ENCODE results near the gene CEP112. TPM values are rescaled to one million over a fixed set of nuclear protein-coding genes. Genes with fewer than 3 reads are reported as not detected.

Gene CEP112
- polyA plus RNA-seq, 1 donor (not counting 4 experiments of a cell fraction or from before 2014, with no cell fraction given) = 2.6 TPM

- no peaks in the 10 kb centered on the region for H4K20me1 ChIP-seq (ENCODE audit: control insufficient read depth, extremely low read depth, insufficient read depth, low read length)
- no peak for FAIRE-seq
Measured at GRCh38 chr17:65799454-65799853, 392.5 kb downstream of the CEP112 start.

GRCh38 chr17:65797809-65798208 is 394.1 kb downstream of the CEP112 start:
- Histone ChIP-seq H3K36me3 (ENCODE audit: control insufficient read depth in 2 of 2, extremely low read depth in 1 of 2, insufficient read depth in 2 of 2, low read length in 2 of 2) (no peaks in the 10 kb centered on the region), H3K9ac (ENCODE audit: control insufficient read depth, extremely low read depth, insufficient read depth, low read length) (no peak overlapping the region), H3K9me1 (ENCODE audit: control insufficient read depth, extremely low read depth, insufficient read depth, low read length) (no peaks in the 10 kb centered on the region), H3K9me3 (ENCODE audit: control insufficient read depth, low read depth, low read length) (no peaks in the 10 kb centered on the region), H3K4me2 (ENCODE audit: control insufficient read depth, extremely low read depth, insufficient read depth, low read depth, low read length) (no peak overlapping the region), H3K27ac (ENCODE audit: control insufficient read depth, insufficient read depth, low read length) (no peak overlapping the region), H4K20me1 (ENCODE audit: control insufficient read depth, extremely low read depth, insufficient read depth, low read length) (no peaks in the 10 kb centered on the region), H2AFZ (ENCODE audit: control insufficient read depth, low read length) (no peak overlapping the region), H3K79me2 (ENCODE audit: control insufficient read depth, insufficient read depth, low read length) (no peaks in the 10 kb centered on the region), H3K27me3 (ENCODE audit: control insufficient read depth, extremely low read depth, insufficient read depth, low read length) (no peaks in the 10 kb centered on the region), H3K4me1 (ENCODE audit: control insufficient read depth, extremely low read depth, insufficient read depth, low read length) (no peaks in the 10 kb centered on the region), H3K4me3 (ENCODE audit: control insufficient read depth in 2 of 3, extremely low read depth in 1 of 3, insufficient read depth in 2 of 3, low read depth in 1 of 3, low read length in 3 of 3) (no peak overlapping the region)
- dilution Hi-C loops (cut with MboI; ENCODE audit: extremely low pct_ligation_motif_present, low sequenced_read_pairs) = no loop called here
- no peak for TF ChIP-seq EZH2 (IDR thresholded peaks at IDR 0.05; ENCODE audit: low read length)
- TF ChIP-seq, protein P1, sequence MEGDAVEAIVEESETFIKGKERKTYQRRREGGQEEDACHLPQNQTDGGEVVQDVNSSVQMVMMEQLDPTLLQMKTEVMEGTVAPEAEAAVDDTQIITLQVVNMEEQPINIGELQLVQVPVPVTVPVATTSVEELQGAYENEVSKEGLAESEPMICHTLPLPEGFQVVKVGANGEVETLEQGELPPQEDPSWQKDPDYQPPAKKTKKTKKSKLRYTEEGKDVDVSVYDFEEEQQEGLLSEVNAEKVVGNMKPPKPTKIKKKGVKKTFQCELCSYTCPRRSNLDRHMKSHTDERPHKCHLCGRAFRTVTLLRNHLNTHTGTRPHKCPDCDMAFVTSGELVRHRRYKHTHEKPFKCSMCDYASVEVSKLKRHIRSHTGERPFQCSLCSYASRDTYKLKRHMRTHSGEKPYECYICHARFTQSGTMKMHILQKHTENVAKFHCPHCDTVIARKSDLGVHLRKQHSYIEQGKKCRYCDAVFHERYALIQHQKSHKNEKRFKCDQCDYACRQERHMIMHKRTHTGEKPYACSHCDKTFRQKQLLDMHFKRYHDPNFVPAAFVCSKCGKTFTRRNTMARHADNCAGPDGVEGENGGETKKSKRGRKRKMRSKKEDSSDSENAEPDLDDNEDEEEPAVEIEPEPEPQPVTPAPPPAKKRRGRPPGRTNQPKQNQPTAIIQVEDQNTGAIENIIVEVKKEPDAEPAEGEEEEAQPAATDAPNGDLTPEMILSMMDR (optimal IDR thresholded peaks at IDR 0.05 in 1 of 3, IDR thresholded peaks at IDR 0.05 in 1 of 3, conservative IDR thresholded peaks at IDR 0.05 in 1 of 3; ENCODE audit: extremely low read depth in 1 of 3, insufficient read depth in 2 of 3, low read length in 3 of 3) = peak; percentile 30 to 50 (median 47)
- no peak for FAIRE-seq
- no peak for DNase-seq (ENCODE audit: low read depth, low spot score)

More at GRCh38 chr17:65799454-65799853, 392.5 kb downstream of the CEP112 start:
- Histone ChIP-seq H3K4me2 (ENCODE audit: control insufficient read depth, extremely low read depth, insufficient read depth, low read depth, low read length) (no peak overlapping the region), H3K27me3 (ENCODE audit: control insufficient read depth, extremely low read depth, insufficient read depth, low read length) (no peaks in the 10 kb centered on the region), H3K9ac (ENCODE audit: control insufficient read depth, extremely low read depth, insufficient read depth, low read length) (no peak overlapping the region), H3K4me3 (ENCODE audit: control insufficient read depth in 2 of 3, extremely low read depth in 1 of 3, insufficient read depth in 2 of 3, low read depth in 1 of 3, low read length in 3 of 3) (no peak overlapping the region), H2AFZ (ENCODE audit: control insufficient read depth, low read length) (no peak overlapping the region), H3K4me1 (ENCODE audit: control insufficient read depth, extremely low read depth, insufficient read depth, low read length) (no peaks in the 10 kb centered on the region), H3K9me3 (ENCODE audit: control insufficient read depth, low read depth, low read length) (no peaks in the 10 kb centered on the region), H3K36me3 (ENCODE audit: control insufficient read depth in 2 of 2, extremely low read depth in 1 of 2, insufficient read depth in 2 of 2, low read length in 2 of 2) (no peaks in the 10 kb centered on the region), H3K27ac (ENCODE audit: control insufficient read depth, insufficient read depth, low read length) (no peak overlapping the region), H3K79me2 (ENCODE audit: control insufficient read depth, insufficient read depth, low read length) (no peaks in the 10 kb centered on the region), H3K9me1 (ENCODE audit: control insufficient read depth, extremely low read depth, insufficient read depth, low read length) (no peaks in the 10 kb centered on the region)
- DNase-seq (ENCODE audit: low read depth, low spot score) = no peak
- TF ChIP-seq EZH2 (IDR thresholded peaks at IDR 0.05; ENCODE audit: low read length) = no peak
- TF ChIP-seq, protein P1 (optimal IDR thresholded peaks at IDR 0.05 in 1 of 3, IDR thresholded peaks at IDR 0.05 in 1 of 3, conservative IDR thresholded peaks at IDR 0.05 in 1 of 3; ENCODE audit: extremely low read depth in 1 of 3, insufficient read depth in 2 of 3, low read length in 3 of 3) = no peak
- dilution Hi-C loops (cut with MboI; ENCODE audit: extremely low pct_ligation_motif_present, low sequenced_read_pairs) = no loop called here

All from keratinocyte (primary cell).